GM12878 (cell line): ENCODE results near the gene PSMA8. TPM values are rescaled to one million over a fixed set of nuclear protein-coding genes. Genes with fewer than 3 reads are reported as not detected.
A peak's percentile ranks its signal among the peaks of the same experiment; 100 is the strongest.

ENCODE experiments used
- CBFB ChIP-seq: IDR thresholded peaks from 2 replicates; pipeline ENCODE4 v1.6.1; 2016; ENCODE audit warnings: antibody characterized with exemption, low read depth
- ESRRA ChIP-seq: IDR thresholded peaks from 2 replicates; pipeline ENCODE4 v1.6.1; 2012; ENCODE audit warnings: mild to moderate bottlenecking, low read length, improper control_type of control experiment
- EZH2 ChIP-seq: IDR thresholded peaks from 2 replicates; pipeline ENCODE4 v1.6.1; 2012; ENCODE audit warnings: low read depth, mild to moderate bottlenecking, control low read depth, inconsistent platforms, low read length, borderline replicate concordance; ENCODE audit not compliant: control insufficient read depth
- IKZF2 ChIP-seq, 2 experiments: fragments of 450-650 bp; IDR thresholded peaks; 2 replicates each; pipeline ENCODE4 v1.6.1; 2017; ENCODE audit warnings: mild to moderate bottlenecking in 2 of 2, moderate library complexity in 2 of 2
- IRF5 ChIP-seq: fragments of 450-650 bp; IDR thresholded peaks from 2 replicates; pipeline ENCODE4 v1.6.1; 2017; ENCODE audit warnings: borderline replicate concordance
- KAT2A ChIP-seq: conservative IDR thresholded peaks from 2 replicates; pipeline ENCODE4 v1.6.1; 2011; ENCODE audit warnings: low read depth, low read length; ENCODE audit not compliant: control insufficient read depth
- LARP7 ChIP-seq: fragments of 450-650 bp; IDR thresholded peaks from 2 replicates; pipeline ENCODE4 v1.6.1; 2017; ENCODE audit warnings: mild to moderate bottlenecking
- NFIC ChIP-seq: IDR thresholded peaks from 2 replicates; pipeline ENCODE4 v1.6.1; 2012; ENCODE audit warnings: low read depth, mild to moderate bottlenecking, inconsistent platforms, low read length, moderate library complexity
- NFYB ChIP-seq: IDR thresholded peaks from 2 replicates; pipeline ENCODE4 v1.6.1; 2011; ENCODE audit warnings: low read depth, mild to moderate bottlenecking, low read length, improper control_type of control experiment, moderate library complexity; ENCODE audit not compliant: insufficient read depth
- NR2C1 ChIP-seq: fragments of 450-650 bp; IDR thresholded peaks from 2 replicates; pipeline ENCODE4 v1.6.1; 2017; ENCODE audit warnings: antibody characterized with exemption, mild to moderate bottlenecking, moderate library complexity
- NRF1 ChIP-seq: conservative IDR thresholded peaks from 2 replicates; pipeline ENCODE4 v1.6.1; 2011; ENCODE audit warnings: mild to moderate bottlenecking, low read depth, low read length, improper control_type of control experiment
- PKNOX1 ChIP-seq: fragments of 450-650 bp; IDR thresholded peaks from 2 replicates; pipeline ENCODE4 v1.6.1; 2016; ENCODE audit warnings: mild to moderate bottlenecking
- POLR2A ChIP-seq: IDR thresholded peaks from 2 replicates; pipeline ENCODE4 v1.6.1; 2011; ENCODE audit warnings: low read depth, mild to moderate bottlenecking, low read length
- POU2F2 ChIP-seq: IDR thresholded peaks from 3 replicates; pipeline ENCODE4 v1.6.1; 2011; ENCODE audit warnings: low read depth, mild to moderate bottlenecking, low read length, borderline replicate concordance
- RB1 ChIP-seq: fragments of 450-650 bp; formaldehyde crosslinking; IDR thresholded peaks from 2 replicates; pipeline ENCODE4 v1.6.1; 2017; ENCODE audit warnings: mild to moderate bottlenecking, borderline replicate concordance
- SIX5 ChIP-seq: IDR thresholded peaks from 2 replicates; pipeline ENCODE4 v1.6.1; 2011; ENCODE audit warnings: mild to moderate bottlenecking, low read depth, low read length, moderate library complexity; ENCODE audit not compliant: severe bottlenecking
- SMC3 ChIP-seq: IDR thresholded peaks from 2 replicates; pipeline ENCODE4 v1.6.1; 2011; ENCODE audit warnings: low read length, improper control_type of control experiment, borderline replicate concordance
- YBX1 ChIP-seq: fragments of 450-650 bp; IDR thresholded peaks from 2 replicates; pipeline ENCODE4 v1.6.1; 2016; ENCODE audit warnings: antibody characterized with exemption
- ZBED1 ChIP-seq: IDR thresholded peaks from 2 replicates; pipeline ENCODE4 v1.6.1; 2016; ENCODE audit warnings: borderline replicate concordance
- polyA plus RNA-seq, 11 experiments: library from polyadenylated mRNA; depleted of rRNA in 4 of 11; unstranded in 6 of 11; stranded (reverse) in 5 of 11; fragments of >200 nt; fragmentation: Nextera tagmentation in 4 of 11; fragmentation: Illumina TruSeq in 1 of 11; extraction: Ambion mirVana in 4 of 11; extraction: Trizol in 1 of 11; gene quantifications; 1 replicate in 1 of 11; 2 replicates in 10 of 11; pipeline versions ENCODE4 v1.2.1 to v1.2.3, GENCODE V29; 2011 to 2016; ENCODE audit warnings: inconsistent platforms in 2 of 11, missing spikeins in 2 of 11, low read depth in 1 of 11
- total RNA-seq, 4 experiments: library from RNA; depleted of rRNA in 3 of 4; stranded (reverse); fragments of >200 nt in 3 of 4; fragmentation: Illumina TruSeq in 1 of 4; extraction: Trizol in 1 of 4; gene quantifications; 2 replicates each; pipeline versions ENCODE4 v1.2.1 to v1.2.3, GENCODE V29; 2013 to 2021
- TF ChIP-seq, protein P1 (sequence below): fragments of 450-650 bp; IDR thresholded peaks from 2 replicates; pipeline ENCODE4 v1.6.1; 2017; ENCODE audit warnings: antibody characterized with exemption, mild to moderate bottlenecking, moderate library complexity
- TF ChIP-seq, protein P2 (sequence below): fragments of 450-650 bp; IDR thresholded peaks from 2 replicates; pipeline ENCODE4 v1.6.1; 2017; ENCODE audit warnings: mild to moderate bottlenecking, moderate library complexity

The PSMA8 gene
- total and polyA plus RNA-seq, 10 of the 15 experiments (the other 5 are each of a cell fraction or from before 2014, with no cell fraction given): 0.07 to 0.15 (median 0.09) TPM; not detected in 6

GRCh38 chr18:26226229-26227050 is 92.8 kb downstream of the PSMA8 start, which contains the start of gene TAF4B (continued):
- TF ChIP-seq SMC3 (no peak), NRF1 (peak; percentile 75), RB1 (no peak; the same call in 1 of the 2 replicates), POLR2A (peak; percentile 88), CBFB (peak; percentile 30; the same call in 1 of the 2 replicates), YBX1 (no peak), EZH2 (no peak), IKZF2 (IDR thresholded peaks at IDR 0.05) (peak; percentile 64 to 80; a peak in 3 of 4 replicates), NFIC (no peak), PKNOX1 (peak; percentile 39; the same call in 1 of the 2 replicates), ESRRA (no peak), NFYB (peak; percentile 51; the same call in 1 of the 2 replicates), ZBED1 (no peak), NR2C1 (no peak), POU2F2 (peak; percentile 53; the same call in 1 of the 3 replicates), KAT2A (no peak), SIX5 (no peak), LARP7 (peak; percentile 73; the same call in 1 of the 2 replicates), IRF5 (no peak)
- TF ChIP-seq, protein P1, sequence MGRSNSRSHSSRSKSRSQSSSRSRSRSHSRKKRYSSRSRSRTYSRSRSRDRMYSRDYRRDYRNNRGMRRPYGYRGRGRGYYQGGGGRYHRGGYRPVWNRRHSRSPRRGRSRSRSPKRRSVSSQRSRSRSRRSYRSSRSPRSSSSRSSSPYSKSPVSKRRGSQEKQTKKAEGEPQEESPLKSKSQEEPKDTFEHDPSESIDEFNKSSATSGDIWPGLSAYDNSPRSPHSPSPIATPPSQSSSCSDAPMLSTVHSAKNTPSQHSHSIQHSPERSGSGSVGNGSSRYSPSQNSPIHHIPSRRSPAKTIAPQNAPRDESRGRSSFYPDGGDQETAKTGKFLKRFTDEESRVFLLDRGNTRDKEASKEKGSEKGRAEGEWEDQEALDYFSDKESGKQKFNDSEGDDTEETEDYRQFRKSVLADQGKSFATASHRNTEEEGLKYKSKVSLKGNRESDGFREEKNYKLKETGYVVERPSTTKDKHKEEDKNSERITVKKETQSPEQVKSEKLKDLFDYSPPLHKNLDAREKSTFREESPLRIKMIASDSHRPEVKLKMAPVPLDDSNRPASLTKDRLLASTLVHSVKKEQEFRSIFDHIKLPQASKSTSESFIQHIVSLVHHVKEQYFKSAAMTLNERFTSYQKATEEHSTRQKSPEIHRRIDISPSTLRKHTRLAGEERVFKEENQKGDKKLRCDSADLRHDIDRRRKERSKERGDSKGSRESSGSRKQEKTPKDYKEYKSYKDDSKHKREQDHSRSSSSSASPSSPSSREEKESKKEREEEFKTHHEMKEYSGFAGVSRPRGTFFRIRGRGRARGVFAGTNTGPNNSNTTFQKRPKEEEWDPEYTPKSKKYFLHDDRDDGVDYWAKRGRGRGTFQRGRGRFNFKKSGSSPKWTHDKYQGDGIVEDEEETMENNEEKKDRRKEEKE: no peak
- TF ChIP-seq, protein P2, sequence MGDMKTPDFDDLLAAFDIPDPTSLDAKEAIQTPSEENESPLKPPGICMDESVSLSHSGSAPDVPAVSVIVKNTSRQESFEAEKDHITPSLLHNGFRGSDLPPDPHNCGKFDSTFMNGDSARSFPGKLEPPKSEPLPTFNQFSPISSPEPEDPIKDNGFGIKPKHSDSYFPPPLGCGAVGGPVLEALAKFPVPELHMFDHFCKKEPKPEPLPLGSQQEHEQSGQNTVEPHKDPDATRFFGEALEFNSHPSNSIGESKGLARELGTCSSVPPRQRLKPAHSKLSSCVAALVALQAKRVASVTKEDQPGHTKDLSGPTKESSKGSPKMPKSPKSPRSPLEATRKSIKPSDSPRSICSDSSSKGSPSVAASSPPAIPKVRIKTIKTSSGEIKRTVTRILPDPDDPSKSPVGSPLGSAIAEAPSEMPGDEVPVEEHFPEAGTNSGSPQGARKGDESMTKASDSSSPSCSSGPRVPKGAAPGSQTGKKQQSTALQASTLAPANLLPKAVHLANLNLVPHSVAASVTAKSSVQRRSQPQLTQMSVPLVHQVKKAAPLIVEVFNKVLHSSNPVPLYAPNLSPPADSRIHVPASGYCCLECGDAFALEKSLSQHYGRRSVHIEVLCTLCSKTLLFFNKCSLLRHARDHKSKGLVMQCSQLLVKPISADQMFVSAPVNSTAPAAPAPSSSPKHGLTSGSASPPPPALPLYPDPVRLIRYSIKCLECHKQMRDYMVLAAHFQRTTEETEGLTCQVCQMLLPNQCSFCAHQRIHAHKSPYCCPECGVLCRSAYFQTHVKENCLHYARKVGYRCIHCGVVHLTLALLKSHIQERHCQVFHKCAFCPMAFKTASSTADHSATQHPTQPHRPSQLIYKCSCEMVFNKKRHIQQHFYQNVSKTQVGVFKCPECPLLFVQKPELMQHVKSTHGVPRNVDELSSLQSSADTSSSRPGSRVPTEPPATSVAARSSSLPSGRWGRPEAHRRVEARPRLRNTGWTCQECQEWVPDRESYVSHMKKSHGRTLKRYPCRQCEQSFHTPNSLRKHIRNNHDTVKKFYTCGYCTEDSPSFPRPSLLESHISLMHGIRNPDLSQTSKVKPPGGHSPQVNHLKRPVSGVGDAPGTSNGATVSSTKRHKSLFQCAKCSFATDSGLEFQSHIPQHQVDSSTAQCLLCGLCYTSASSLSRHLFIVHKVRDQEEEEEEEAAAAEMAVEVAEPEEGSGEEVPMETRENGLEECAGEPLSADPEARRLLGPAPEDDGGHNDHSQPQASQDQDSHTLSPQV: no peak
